ENCODE results near the gene ITGB1BP1.

DNA sequence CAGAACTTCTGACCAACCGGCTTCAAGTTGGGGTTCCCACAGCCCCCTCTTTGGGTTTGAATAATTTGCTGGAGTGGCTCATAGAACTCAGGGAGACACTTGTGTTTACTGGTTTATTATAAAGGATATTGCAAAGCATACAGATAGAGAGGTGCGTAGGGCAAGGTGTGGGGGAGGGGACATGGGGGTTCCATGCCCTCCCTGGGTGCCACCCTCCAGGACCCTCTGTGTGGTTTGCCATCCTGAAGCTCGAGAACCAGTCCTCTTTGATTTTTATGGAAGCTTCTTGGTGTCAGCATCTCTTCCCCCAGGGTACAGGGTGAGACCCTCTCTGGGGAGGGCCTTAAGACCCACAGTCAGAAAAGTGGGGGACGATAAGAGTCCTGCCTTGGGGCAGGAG lies 38.8 kb downstream of the ITGB1BP1 start:
- no peak for TF ChIP-seq GABPB1 (CRISPR knock-in tag; IDR thresholded peaks at IDR 0.05)
- TF ChIP-seq HDAC6 (IDR thresholded peaks at IDR 0.05; ENCODE audit: low read depth, low read length) = no peak
- TF ChIP-seq, protein P1, sequence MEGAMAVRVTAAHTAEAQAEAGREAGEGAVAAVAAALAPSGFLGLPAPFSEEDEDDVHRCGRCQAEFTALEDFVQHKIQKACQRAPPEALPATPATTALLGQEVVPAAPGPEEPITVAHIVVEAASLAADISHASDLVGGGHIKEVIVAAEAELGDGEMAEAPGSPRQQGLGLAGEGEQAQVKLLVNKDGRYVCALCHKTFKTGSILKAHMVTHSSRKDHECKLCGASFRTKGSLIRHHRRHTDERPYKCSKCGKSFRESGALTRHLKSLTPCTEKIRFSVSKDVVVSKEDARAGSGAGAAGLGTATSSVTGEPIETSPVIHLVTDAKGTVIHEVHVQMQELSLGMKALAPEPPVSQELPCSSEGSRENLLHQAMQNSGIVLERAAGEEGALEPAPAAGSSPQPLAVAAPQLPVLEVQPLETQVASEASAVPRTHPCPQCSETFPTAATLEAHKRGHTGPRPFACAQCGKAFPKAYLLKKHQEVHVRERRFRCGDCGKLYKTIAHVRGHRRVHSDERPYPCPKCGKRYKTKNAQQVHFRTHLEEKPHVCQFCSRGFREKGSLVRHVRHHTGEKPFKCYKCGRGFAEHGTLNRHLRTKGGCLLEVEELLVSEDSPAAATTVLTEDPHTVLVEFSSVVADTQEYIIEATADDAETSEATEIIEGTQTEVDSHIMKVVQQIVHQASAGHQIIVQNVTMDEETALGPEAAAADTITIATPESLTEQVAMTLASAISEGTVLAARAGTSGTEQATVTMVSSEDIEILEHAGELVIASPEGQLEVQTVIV (CRISPR knock-in tag; IDR thresholded peaks at IDR 0.05; ENCODE audit: borderline replicate concordance) = no peak
